GM23338 (cell line): Measurements from ENCODE around the gene REPIN1.

Experiments used
- CREB1 ChIP-seq: fragments of 250-450 bp; sonication (Bioruptor Pico); IDR thresholded peaks from 2 replicates; pipeline ENCODE4 v1.5.0; 2020; ENCODE audit warnings: low read depth, mild to moderate bottlenecking, moderate library complexity
- ETS1 ChIP-seq: IDR thresholded peaks from 2 replicates; pipeline ENCODE4 v1.6.1; 2016; ENCODE audit warnings: antibody characterized with exemption
- EZH2 ChIP-seq: fragments of 200-600 bp; sonication (generic); IDR thresholded peaks from one replicate; pipeline ENCODE4 v1.8.0; 2017; ENCODE audit warnings: antibody characterized with exemption, mild to moderate bottlenecking, low read depth; ENCODE audit not compliant: unreplicated experiment
- EZH2phosphoT487 ChIP-seq: fragments of 200-600 bp; sonication (generic); IDR thresholded peaks from one replicate; pipeline ENCODE4 v1.8.1; 2018; ENCODE audit warnings: antibody characterized with exemption; ENCODE audit not compliant: unreplicated experiment
- JUNB ChIP-seq: IDR thresholded peaks from one replicate; pipeline ENCODE4 v1.6.1; 2016; ENCODE audit warnings: antibody characterized with exemption; ENCODE audit not compliant: unreplicated experiment
- POLR2AphosphoS5 ChIP-seq: IDR thresholded peaks from 2 replicates; pipeline ENCODE4 v1.6.1; 2016; ENCODE audit warnings: antibody characterized with exemption, low read depth
- TF ChIP-seq, protein P1 (sequence below), 2 experiments: fragments of 200-600 bp in 1 of 2; sonication (generic) in 1 of 2; conservative IDR thresholded peaks; 2 replicates each; pipeline versions ENCODE4 v1.5.1 to v1.6.1; 2016 to 2017; ENCODE audit warnings: antibody characterized with exemption in 2 of 2, low read depth in 2 of 2, mild to moderate bottlenecking in 2 of 2, moderate library complexity in 1 of 2

- TF ChIP-seq, protein P1, sequence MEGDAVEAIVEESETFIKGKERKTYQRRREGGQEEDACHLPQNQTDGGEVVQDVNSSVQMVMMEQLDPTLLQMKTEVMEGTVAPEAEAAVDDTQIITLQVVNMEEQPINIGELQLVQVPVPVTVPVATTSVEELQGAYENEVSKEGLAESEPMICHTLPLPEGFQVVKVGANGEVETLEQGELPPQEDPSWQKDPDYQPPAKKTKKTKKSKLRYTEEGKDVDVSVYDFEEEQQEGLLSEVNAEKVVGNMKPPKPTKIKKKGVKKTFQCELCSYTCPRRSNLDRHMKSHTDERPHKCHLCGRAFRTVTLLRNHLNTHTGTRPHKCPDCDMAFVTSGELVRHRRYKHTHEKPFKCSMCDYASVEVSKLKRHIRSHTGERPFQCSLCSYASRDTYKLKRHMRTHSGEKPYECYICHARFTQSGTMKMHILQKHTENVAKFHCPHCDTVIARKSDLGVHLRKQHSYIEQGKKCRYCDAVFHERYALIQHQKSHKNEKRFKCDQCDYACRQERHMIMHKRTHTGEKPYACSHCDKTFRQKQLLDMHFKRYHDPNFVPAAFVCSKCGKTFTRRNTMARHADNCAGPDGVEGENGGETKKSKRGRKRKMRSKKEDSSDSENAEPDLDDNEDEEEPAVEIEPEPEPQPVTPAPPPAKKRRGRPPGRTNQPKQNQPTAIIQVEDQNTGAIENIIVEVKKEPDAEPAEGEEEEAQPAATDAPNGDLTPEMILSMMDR (conservative IDR thresholded peaks at IDR 0.05; ENCODE audit: low read depth in 2 of 2), result no peak
- TF ChIP-seq POLR2AphosphoS5 (no peak), EZH2phosphoT487 (no peak), EZH2 (no peak), JUNB (no peak), ETS1 (no peak), CREB1 (no peak)
Measured at GRCh38 chr7:150371996-150372270, 3.3 kb downstream of the REPIN1 start.
